ENCODE data around the gene ZNF225. TPM values are rescaled to one million over a fixed set of nuclear protein-coding genes. Genes with fewer than 3 reads are reported as not detected.
A peak's percentile ranks its signal among the peaks of the same experiment; 100 is the strongest.
"Not testable (repeated sequence)": the region's sequence is repeated elsewhere in the genome, so short reads cannot be mapped to it uniquely, and the experiment has no call there.

Gene ZNF225
- total RNA-seq, 1 donor from 2014 or later, result 0.63 TPM

DNA sequence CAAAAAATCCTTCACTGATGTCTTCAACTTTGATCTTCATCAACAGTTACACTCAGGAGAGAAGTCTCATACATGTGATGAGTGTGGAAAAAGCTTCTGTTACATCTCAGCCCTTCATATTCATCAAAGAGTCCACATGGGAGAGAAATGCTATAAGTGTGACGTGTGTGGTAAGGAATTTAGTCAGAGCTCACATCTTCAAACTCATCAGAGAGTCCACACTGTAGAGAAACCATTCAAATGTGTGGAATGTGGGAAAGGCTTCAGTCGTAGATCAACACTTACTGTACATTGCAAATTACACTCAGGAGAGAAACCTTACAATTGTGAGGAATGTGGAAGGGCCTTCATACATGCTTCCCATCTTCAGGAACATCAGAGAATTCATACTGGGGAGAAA is 43.3 kb downstream of the ZNF225 start:
- DNase-seq (ENCODE audit: low read depth), result no peak
- H3K4me3 ChIP-seq (ENCODE audit: low read depth, low read length), result no peak overlapping the region
- TF ChIP-seq, protein P1, sequence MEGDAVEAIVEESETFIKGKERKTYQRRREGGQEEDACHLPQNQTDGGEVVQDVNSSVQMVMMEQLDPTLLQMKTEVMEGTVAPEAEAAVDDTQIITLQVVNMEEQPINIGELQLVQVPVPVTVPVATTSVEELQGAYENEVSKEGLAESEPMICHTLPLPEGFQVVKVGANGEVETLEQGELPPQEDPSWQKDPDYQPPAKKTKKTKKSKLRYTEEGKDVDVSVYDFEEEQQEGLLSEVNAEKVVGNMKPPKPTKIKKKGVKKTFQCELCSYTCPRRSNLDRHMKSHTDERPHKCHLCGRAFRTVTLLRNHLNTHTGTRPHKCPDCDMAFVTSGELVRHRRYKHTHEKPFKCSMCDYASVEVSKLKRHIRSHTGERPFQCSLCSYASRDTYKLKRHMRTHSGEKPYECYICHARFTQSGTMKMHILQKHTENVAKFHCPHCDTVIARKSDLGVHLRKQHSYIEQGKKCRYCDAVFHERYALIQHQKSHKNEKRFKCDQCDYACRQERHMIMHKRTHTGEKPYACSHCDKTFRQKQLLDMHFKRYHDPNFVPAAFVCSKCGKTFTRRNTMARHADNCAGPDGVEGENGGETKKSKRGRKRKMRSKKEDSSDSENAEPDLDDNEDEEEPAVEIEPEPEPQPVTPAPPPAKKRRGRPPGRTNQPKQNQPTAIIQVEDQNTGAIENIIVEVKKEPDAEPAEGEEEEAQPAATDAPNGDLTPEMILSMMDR (conservative IDR thresholded peaks at IDR 0.05; ENCODE audit: low read depth, low read length), result no peak

DNA sequence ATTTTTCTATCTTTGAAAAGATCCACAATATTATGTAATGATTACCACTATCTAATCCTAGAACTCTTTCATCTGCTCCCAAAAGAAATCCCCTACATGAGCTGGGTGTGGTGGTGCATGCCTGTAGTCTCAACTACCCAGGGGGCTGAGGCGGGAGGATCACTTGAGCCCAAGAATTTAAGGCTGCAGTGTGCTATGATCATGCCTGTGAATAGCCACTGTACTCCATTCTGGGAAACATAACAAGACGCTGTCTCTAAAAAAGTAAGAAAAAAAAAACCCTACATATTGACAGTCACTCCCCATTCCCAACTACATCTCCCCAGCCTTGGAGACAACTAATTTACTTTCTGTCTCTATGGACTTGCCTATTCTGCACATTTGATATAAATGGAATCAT is 50.6 kb downstream of the ZNF225 start:
- TF ChIP-seq, protein P1 (conservative IDR thresholded peaks at IDR 0.05; ENCODE audit: low read depth, low read length), result no peak
- H3K4me3 ChIP-seq (ENCODE audit: low read depth, low read length), result no peak overlapping the region
- no peak for DNase-seq (ENCODE audit: low read depth)

DNA sequence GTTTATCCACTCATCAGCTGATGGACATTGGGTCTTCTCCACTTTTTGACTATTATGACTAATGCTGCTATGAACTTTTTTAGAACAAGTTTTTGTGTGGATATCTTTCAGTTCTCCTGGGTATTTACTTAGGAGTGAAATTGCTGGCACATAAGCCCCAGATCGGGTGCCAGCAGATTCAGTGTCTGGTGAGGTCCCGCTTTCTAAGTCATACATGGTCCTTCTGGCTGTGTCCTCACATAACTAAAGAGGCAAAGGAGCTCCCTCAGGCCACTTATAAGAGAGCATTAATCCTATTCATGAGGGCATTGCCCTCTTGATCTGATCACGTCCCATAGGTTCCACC is 51.1 kb downstream of the ZNF225 start:
- peak overlapping the region; percentile 91 for H3K4me3 ChIP-seq (ENCODE audit: low read depth, low read length)
- no peak for DNase-seq (ENCODE audit: low read depth)
- TF ChIP-seq, protein P1 (conservative IDR thresholded peaks at IDR 0.05; ENCODE audit: low read depth, low read length), result no peak

DNA sequence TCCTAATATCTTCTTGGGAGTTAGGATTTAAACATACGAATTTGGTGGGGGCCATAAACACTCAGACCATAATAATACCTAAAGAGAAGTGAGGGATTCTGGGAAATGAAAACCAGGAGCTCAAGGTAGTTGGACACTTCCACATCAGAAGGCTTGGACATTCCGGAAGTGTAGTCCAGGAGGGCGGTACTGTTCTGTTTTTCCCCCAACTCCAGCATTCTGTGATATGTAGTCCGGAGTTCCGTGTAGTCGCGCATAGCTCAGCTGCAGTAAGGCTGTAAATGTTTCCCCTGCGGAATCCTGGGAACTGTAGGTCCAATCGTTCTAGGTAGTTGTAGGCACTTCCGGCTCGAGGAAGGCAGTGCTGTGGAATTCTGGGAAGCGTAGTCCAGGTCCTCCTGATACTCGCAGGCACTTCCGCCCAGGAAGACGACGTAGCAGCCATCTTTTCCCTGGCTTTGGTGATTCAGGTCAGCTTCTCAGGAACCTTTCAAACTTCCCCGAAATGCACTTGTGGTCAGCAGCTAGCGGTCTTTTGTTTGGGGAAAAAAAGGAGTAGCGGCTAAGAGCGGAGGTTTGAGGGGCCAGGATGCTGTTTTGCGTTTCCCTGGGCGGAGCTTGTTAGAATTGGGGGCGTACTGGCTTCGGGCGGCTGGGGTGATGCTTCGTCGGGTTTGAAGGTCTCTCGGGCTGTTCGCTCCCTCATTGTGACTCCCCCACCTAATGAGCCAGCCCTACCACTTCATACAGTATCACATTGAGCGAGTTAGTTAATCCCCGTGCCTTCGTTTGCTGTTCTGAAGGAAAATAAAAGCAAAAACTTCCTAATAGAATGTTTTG is 51.7 kb downstream of the ZNF225 start, which contains the start of gene ZNF226:
Gene ZNF226 (plus strand): TSS at position 428 of the 840 bp plus-strand sequence. CDS start 4,981 bp downstream, outside the sequence.
- peak within 1 kb of the TSS; percentile 91 for H3K4me3 ChIP-seq (ENCODE audit: low read depth, low read length)
- TF ChIP-seq, protein P1 (conservative IDR thresholded peaks at IDR 0.05; ENCODE audit: low read depth, low read length), result no peak
- peak; percentile 98 for DNase-seq (ENCODE audit: low read depth)

DNA sequence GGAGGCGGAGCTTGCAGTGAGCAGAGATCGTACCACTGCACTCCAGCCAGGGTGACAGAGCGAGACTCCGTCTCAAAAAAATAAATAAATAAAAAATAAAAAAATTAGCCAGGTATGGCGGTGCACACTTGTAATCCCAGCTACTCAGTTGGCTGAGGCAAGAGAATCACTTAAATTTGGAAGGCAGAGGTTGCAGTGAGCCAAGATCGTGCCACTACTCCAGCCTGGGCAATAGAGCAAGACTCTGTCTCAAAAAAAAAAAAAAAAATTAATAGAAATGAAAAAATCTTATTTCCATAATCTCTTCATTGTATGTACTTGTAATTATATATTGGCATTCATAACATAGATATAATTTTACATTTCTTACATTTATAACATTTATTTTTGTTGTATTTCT is 57.5 kb downstream of the ZNF225 start:
- not testable (repeated sequence) for H3K4me3 ChIP-seq (ENCODE audit: low read depth, low read length); DNase-seq (ENCODE audit: low read depth)

DNA sequence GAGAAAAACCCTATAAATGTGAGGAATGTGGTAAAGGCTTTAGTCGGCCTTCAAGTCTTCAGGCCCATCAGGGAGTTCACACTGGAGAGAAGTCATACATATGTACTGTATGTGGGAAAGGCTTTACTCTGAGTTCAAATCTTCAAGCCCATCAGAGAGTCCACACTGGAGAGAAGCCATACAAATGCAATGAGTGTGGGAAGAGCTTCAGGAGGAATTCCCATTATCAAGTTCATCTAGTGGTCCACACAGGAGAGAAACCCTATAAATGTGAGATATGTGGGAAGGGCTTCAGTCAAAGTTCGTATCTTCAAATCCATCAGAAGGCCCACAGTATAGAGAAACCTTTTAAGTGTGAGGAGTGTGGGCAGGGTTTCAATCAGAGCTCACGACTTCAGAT is 63.4 kb downstream of the ZNF225 start:
- no peak for DNase-seq (ENCODE audit: low read depth)
- TF ChIP-seq, protein P1 (conservative IDR thresholded peaks at IDR 0.05; ENCODE audit: low read depth, low read length), result no peak
- no peak overlapping the region for H3K4me3 ChIP-seq (ENCODE audit: low read depth, low read length)

DNA sequence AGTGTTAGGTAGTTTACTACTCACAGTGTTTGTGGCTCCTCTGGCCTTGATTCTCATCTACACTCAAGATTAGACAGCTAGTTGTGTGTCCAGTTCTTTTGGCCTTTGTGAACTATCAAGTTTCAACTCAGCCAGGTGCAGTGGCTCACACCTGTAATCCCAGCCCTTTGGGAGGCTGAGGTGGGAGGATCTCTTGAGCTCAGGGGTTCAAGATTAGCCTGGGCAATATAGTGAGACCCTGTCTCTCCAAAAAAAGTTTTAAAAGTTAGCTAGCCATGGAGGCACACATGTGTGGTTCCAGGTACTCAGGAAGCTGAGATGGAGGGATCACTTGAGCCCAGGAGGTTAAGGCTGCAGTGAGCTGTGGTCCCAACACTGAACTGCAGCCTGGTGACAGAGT is 67.8 kb downstream of the ZNF225 start:
- no peak for DNase-seq (ENCODE audit: low read depth)

More for the DNA sequence above, 67.8 kb downstream of the ZNF225 start:
- TF ChIP-seq, protein P1 (conservative IDR thresholded peaks at IDR 0.05; ENCODE audit: low read depth, low read length), result no peak
- H3K4me3 ChIP-seq (ENCODE audit: low read depth, low read length), result no peak overlapping the region

All from epithelial cell of proximal tubule (primary cell).